Effector CD4-positive, alpha-beta T cell (primary cell): ENCODE results near the gene PERCC1.
"Not testable (repeated sequence)": the region's sequence is repeated elsewhere in the genome, so short reads cannot be mapped to it uniquely, and the experiment has no call there.

ENCODE experiments used
- DNase-seq: peaks from one replicate; pipeline ENCODE4 v3.0.0-alpha.2; 2020

The PERCC1 gene

DNA sequence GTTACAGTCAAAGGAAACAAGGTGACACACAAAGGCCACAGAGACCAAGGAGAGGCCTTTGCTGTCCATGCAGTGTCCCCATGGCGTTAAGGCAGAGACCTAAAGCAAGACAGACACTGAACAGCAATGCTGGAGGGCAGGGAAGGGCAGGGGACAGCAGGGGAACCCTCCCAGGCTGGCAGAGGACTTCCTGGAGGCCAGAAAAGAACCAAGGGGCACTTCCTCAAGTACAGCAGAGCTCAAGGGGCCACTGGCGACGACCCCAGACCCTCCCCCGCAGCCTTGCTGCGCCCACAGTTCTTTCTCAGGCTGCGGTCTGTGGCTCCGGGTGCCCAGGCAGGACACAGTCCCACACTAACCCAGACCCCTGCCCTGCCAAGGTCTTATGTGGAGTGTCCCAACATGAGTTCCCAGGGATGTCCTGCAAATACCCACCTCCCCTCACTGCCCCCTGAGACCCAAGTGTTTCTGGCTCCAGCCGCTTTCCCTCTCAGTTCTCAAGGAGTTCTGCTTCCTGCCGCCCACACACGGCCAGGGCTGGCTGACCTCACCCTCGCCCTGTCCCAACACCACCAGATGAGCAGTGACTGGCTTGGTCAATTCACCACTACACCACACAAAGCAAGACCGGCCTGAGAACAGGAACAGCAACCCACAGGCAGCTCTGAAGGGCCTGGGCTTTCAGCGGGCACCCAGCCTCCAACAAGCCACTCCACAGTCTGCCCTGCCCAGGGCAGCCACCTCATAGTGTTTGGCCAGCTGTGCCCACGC, 39.8 kb downstream of the PERCC1 start:
- no peak for DNase-seq

DNA sequence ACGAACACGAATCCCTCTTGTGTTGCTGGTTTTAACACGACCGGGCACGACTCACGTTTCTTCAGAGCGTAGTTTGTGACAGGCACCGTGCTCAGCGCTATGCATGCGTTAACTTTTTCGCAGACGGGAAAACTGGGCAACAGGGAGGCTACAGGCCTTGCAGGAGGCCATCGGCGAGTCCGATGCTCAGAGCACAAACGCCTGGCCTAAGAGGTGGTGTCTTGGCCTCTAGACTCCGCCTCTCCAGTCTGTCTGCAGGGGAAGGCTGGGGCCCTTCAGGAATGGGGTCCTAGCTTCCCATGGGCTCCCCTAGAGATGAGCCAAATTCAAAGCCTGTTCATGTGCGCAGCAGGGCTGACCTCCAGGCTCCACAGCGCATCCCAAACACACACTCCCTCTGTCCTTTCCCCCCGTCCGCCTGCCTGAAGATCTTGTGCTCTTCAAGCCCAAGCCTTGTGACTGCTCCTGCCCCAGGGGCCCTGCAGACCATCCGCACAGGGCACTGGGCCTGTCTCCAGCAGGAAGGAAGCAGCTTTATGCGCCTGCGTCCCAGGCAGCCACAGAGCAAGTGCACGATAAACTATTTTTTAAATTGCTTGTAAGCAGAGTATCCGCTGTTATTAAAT, 40.8 kb downstream of the PERCC1 start:
- DNase-seq, result no peak

DNA sequence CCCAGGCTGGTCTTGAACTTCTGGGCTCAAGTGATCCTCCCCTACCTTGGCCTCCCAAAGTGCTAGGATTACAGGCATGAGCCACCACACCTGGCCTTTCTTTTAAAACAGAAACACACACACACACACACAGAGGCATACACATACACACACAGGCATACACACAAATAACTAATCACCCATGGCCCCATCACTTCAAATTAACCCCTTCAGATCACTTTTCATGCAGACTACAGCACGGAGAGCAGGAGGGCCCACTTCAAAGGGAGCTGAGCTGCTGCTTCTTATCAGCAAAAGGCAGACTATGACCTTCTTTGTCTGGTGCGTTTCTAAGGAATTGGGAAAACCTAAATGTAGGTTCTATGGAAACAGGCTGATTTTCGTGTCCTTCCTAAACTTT, 42.1 kb downstream of the PERCC1 start:
- no peak for DNase-seq

DNA sequence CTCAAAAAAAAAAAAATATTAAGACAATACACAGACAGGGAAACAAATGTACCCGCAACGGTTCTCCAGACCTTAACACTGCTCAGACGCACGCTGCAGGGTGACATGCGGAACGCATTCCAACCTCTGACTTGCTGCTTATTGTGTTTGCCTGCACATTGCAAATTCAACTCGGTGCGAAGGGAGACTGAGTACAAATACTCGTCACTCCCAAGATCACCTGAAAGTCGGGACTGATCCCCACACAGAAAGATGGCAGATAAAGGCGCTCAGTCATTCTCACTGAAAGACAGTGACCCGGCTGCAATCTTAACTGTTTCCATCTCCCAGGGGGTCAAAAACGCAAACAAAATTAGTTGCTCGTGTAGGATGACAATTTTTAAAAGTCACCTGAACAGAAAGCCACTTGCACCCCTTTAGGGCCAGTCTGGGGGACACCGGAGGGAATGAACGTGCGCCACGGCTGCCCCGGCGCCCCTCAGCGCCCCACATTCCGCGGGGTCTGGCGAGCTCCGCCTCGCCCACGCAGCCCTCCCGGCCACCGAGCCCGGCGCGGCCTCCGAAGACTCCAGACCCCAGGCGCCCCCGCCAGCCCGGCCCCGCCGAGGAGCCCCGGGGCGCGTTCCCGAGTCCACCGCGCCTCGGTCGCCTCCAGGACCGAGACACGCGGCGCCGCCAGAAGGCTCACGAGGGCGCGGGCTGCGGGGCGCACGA, 43.4 kb downstream of the PERCC1 start:
- no peak for DNase-seq

DNA sequence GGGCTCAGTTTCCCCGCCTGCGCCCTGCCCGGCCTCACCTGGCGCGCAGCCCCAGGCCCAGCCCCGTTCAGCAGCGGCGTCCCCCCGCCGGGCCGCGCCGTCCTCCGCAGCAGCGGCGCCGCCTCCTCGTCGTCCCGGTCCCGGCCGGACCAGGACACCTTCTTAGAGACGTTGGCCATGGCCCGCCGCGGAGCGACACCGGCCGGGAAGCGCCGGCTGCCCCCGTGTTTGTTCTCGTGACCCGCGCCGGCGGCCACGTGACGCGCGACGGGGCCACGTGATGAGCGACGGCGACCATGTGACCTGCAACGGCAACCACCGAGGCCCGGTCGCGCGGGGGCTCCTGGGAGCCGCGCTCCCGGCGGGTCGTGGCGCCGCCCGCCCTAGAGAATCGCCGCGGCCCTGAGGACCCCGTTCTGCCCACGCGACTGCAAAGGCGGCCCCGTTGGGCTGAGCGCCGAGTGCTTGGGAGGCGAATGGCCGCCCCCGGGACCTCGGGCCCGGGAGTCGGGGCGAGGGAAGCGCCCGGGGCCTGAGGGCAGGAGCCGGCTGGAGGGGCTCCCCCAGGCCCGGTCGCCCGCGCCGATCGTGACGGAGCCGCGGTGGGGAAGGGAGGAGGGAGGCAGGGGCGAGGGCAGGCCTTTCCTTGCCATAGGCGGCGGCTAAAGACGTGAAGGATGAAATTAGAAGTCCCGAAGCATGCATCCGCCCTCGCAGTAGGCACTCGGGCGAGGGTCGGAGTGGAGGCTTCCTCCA, 44.1 kb downstream of the PERCC1 start, which contains the start of gene CLCN7:
Gene CLCN7 (minus strand): TSS at position 233 of the 756 bp plus-strand sequence. CDS start 54 bp downstream, at position 179.
- peak; percentile 83 for DNase-seq

DNA sequence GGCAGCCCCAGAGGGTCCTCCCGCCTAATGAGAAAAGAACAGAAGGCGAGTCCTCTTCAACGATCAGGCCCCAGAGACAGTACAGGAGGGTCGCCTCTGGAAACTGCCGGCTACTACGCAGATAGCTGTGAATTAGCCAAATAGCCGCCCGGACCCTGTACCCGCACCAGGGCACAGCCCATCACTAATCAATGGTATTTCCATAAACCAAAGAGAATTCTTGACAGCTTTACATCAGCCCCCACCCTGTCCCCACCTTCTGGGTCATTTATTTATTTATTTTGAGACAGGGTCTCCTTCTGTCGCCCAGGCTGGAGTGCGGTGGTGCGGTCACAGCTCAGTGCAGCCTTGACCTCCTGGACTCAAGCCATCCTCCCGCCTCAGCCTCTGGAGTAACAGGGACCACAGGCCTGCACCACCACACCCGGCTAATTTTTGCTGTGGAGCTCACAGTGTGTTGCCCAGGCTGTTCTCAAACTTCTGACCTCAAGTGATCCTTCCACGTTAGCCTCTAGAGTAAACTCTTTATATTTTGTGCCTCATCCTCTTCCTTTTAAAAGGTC, 44.8 kb downstream of the PERCC1 start:
- no peak for DNase-seq

DNA sequence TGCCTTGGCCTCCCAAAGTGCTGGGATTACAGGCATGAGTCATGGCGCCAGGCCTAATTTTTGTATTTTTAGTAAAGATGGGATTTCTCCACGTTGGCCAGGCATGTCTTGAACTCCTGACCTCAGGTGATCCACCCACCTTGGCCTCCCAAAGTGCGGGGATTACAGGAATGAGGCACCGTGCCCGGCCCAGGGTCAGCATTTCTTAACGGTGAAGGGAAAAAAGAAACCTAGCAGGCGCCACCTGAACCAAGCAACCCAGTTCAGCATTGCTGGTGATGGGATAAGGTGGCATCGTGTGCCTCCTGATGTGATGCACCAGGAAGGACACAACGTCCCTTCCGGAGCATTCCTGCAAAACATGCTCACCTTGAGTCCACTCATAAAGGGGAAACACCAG, 46.2 kb downstream of the PERCC1 start:
- DNase-seq, result no peak

DNA sequence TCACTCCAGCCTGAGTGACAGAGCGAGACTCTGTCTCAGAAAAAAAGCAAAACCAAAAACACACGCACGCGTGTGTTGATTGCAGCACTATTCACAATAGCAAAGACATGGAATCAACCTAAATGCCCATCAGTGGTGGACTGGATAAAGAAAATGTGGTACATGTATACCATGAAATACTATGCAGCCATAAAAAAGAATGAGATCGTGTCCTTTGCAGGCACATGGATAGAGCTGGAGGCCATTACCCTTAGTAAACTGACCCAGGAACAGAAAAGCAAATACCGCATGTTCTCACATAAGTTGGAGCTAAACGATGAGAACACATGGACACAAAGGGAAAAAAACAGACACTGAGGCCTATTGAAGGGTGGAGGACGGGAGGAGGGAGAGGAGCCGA, 48.1 kb downstream of the PERCC1 start:
- DNase-seq, result not testable (repeated sequence)

DNA sequence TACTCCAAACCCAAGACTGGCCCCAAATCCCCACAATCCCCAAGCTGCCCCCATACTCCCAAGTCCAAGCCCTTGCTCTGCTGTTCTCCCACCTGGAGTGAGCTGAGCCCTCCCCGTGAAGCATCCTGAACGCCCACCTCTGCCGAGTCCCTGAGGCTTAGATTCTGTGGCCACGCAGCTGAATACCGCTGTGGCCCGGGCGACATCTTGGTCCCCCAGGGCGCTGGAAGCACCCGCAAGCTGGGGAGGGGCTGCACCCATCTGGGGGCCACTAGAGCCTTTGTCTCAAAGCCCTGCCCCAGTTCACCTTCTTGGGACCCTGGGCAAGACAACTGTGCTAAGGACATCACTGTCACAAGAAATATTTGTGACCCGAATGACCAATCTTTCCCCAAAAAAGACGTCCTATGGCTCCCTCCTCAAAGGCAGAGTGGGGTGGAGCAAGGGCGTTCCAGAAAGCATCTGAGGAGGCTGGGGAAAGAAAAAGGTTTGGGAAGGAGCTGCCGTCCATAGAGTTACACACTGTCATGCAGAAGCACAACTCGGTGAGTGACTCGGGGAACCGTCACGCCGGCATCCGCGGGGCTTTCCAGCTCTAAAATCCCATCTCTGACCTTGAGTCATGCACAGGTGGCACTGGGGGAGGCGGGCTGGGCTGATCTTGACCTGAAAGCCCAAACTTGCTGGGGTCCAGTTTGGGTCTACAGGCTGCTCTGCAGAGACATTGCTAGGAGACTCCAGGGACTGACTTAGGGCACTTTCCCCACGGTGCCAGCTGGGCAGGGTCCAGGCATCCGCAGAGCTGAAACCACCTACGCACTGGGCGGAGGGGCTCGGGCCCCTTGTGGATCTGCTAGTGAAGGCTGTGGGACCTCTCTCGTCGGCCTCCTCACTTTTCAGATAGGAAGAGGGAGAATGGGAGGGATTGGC, 51.3 kb downstream of the PERCC1 start:
- no peak for DNase-seq
